H1 (cell line): Measurements from ENCODE around the gene CLEC10A. TPM values are rescaled to one million over a fixed set of nuclear protein-coding genes. Genes with fewer than 3 reads are reported as not detected.

Experiments used
- CTCF ChIA-PET: fragments of 300-600 bp; sonication (Branson Sonifier 250); formaldehyde crosslinking; loops from one replicate; lab custom pipeline; 2021; ENCODE audit not compliant: partially characterized antibody; lab: Charles Lee
- POLR2A ChIA-PET: fragments of 300-600 bp; sonication (Branson Sonifier 250); formaldehyde crosslinking; loops from one replicate; lab custom pipeline; 2021; ENCODE audit warnings: inconsistent platforms; ENCODE audit not compliant: partially characterized antibody; lab: Charles Lee
- DNase-seq, 2 experiments: peaks; one replicate each; pipeline versions ENCODE4 v3.0.0 to v3.0.0-alpha.2; 2010 to 2022; ENCODE audit warnings: low spot score in 2 of 2, low read depth in 1 of 2, mixed read lengths in 1 of 2
- FAIRE-seq: peaks from 2 replicates; lab custom pipeline; 2011; peaks lifted over from hg19 to GRCh38; lab: Jason Lieb, UNC
- H2AFZ ChIP-seq: 2 replicates; pipeline ENCODE4 v1.8.1; 2012; ENCODE audit warnings: low read length, inconsistent platforms
- H2AK5ac ChIP-seq: 2 replicates; pipeline ENCODE4 v1.6.1; 2013; ENCODE audit warnings: low read depth, low read length
- H2BK120ac ChIP-seq: replicated peaks from 2 replicates; pipeline ENCODE3; 2013; ENCODE audit warnings: low read depth, low read length, inconsistent platforms
- H2BK12ac ChIP-seq: 2 replicates; pipeline ENCODE4 v1.6.1; 2013; ENCODE audit warnings: low read depth, low read length
- H2BK15ac ChIP-seq: 2 replicates; pipeline ENCODE4 v1.6.1; 2013; ENCODE audit warnings: low read length
- H2BK20ac ChIP-seq: 2 replicates; pipeline ENCODE4 v1.6.1; 2013; ENCODE audit warnings: low read length
- H2BK5ac ChIP-seq: 2 replicates; pipeline ENCODE4 v1.6.1; 2013; ENCODE audit warnings: low read depth, low read length
- H3K14ac ChIP-seq: 2 replicates; pipeline ENCODE4 v1.6.1; 2013; ENCODE audit warnings: inconsistent platforms; ENCODE audit not compliant: insufficient read length
- H3K18ac ChIP-seq: 2 replicates; pipeline ENCODE4 v1.6.1; 2013; ENCODE audit warnings: low read length; ENCODE audit errors: extremely low read depth
- H3K23ac ChIP-seq: 2 replicates; pipeline ENCODE4 v1.6.1; 2013; ENCODE audit warnings: inconsistent platforms; ENCODE audit not compliant: insufficient read length
- H3K23me2 ChIP-seq: 2 replicates; pipeline ENCODE4 v1.6.1; 2013; ENCODE audit warnings: low read depth, low read length
- H3K27ac ChIP-seq: 2 replicates; pipeline ENCODE4 v1.6.1; 2011; ENCODE audit warnings: low read depth, low read length, inconsistent platforms
- H3K27me3 ChIP-seq, 4 experiments: replicated peaks in 1 of 4; 1 replicate in 1 of 4; 2 replicates in 3 of 4; pipeline versions ENCODE4 v1.6.1 to v1.8.1; 2011 to 2013; ENCODE audit warnings: low read length in 3 of 4, mild to moderate bottlenecking in 3 of 4, inconsistent platforms in 2 of 4, mixed read lengths in 2 of 4, moderate library complexity in 1 of 4; ENCODE audit not compliant: control insufficient read depth in 3 of 4, insufficient read depth in 3 of 4; ENCODE audit errors: extremely low read depth in 1 of 4
- H3K36me3 ChIP-seq, 4 experiments: 2 replicates each; pipeline versions ENCODE4 v1.6.1 to v1.8.1; 2011 to 2013; ENCODE audit warnings: mild to moderate bottlenecking in 4 of 4, low read length in 3 of 4, moderate library complexity in 2 of 4, control low read depth in 1 of 4, inconsistent platforms in 1 of 4; ENCODE audit not compliant: insufficient read depth in 4 of 4, control insufficient read depth in 2 of 4
- H3K4ac ChIP-seq: replicated peaks from 2 replicates; pipeline ENCODE3; 2013; ENCODE audit warnings: low read length, low read depth, mixed read lengths, inconsistent platforms; ENCODE audit not compliant: insufficient read length
- H3K4me1 ChIP-seq, 4 experiments: replicated peaks in 1 of 4; 1 replicate in 1 of 4; 2 replicates in 3 of 4; pipeline versions ENCODE4 v1.6.1 to v1.8.1; 2011 to 2013; ENCODE audit warnings: low read length in 3 of 4, inconsistent platforms in 2 of 4, mixed read lengths in 1 of 4; ENCODE audit not compliant: insufficient read depth in 4 of 4, control insufficient read depth in 3 of 4
- H3K4me2 ChIP-seq, 2 experiments: 2 replicates each; pipeline versions ENCODE4 v1.6.1 to v1.8.1; 2011 to 2013; ENCODE audit warnings: low read depth in 2 of 2, low read length in 2 of 2, control low read depth in 1 of 2, inconsistent platforms in 1 of 2, mild to moderate bottlenecking in 1 of 2; ENCODE audit not compliant: insufficient read depth in 1 of 2
- H3K4me3 ChIP-seq, 4 experiments: fragments of 200-600, 300-600 bp in 1 of 4; sonication (generic), shearing (Covaris generic), sonication (Bioruptor Twin) in 1 of 4; 2 replicates each; pipeline versions ENCODE4 v1.5.1 to v1.8.1; 2011 to 2016; ENCODE audit warnings: low read length in 4 of 4, low read depth in 3 of 4, control low read depth in 2 of 4, inconsistent platforms in 2 of 4, mild to moderate bottlenecking in 2 of 4, mixed read lengths in 1 of 4, moderate library complexity in 1 of 4; ENCODE audit not compliant: insufficient read depth in 2 of 4; ENCODE audit errors: extremely low read depth in 1 of 4
- H3K56ac ChIP-seq: replicated peaks from 2 replicates; pipeline ENCODE3; 2013; ENCODE audit warnings: low read depth, mild to moderate bottlenecking, mixed read lengths, low read length, inconsistent platforms; ENCODE audit not compliant: insufficient read length
- H3K79me1 ChIP-seq: 2 replicates; pipeline ENCODE4 v1.6.1; 2013; ENCODE audit warnings: low read depth, low read length, control low read depth
- H3K79me2 ChIP-seq, 2 experiments: 2 replicates each; pipeline versions ENCODE4 v1.6.1 to v1.8.1; 2012 to 2013; ENCODE audit warnings: low read length in 2 of 2, mild to moderate bottlenecking in 2 of 2, inconsistent platforms in 1 of 2; ENCODE audit not compliant: insufficient read depth in 2 of 2, control insufficient read depth in 1 of 2
- H3K9ac ChIP-seq, 4 experiments: replicated peaks in 1 of 4; 1 replicate in 1 of 4; 2 replicates in 3 of 4; pipeline versions ENCODE4 v1.6.1 to v1.8.1; 2011 to 2013; ENCODE audit warnings: low read depth in 3 of 4, low read length in 3 of 4, control low read depth in 2 of 4, mild to moderate bottlenecking in 2 of 4, moderate library complexity in 2 of 4, inconsistent platforms in 1 of 4; ENCODE audit errors: extremely low read depth in 1 of 4
- H3K9me3 ChIP-seq, 2 experiments: 2 replicates each; pipeline versions ENCODE4 v1.6.1 to v1.8.1; 2012 to 2013; ENCODE audit warnings: mild to moderate bottlenecking in 2 of 2, moderate library complexity in 2 of 2, control low read depth in 1 of 2, inconsistent platforms in 1 of 2, low read depth in 1 of 2, low read length in 1 of 2, mixed read lengths in 1 of 2; ENCODE audit not compliant: insufficient read depth in 2 of 2
- H4K20me1 ChIP-seq, 2 experiments: replicated peaks in 1 of 2; 2 replicates each; pipeline versions ENCODE3 to v1.8.1; 2011 to 2013; ENCODE audit warnings: inconsistent platforms in 2 of 2, low read length in 2 of 2, mild to moderate bottlenecking in 1 of 2; ENCODE audit not compliant: insufficient read depth in 2 of 2, control insufficient read depth in 1 of 2
- H4K5ac ChIP-seq: 2 replicates; pipeline ENCODE4 v1.6.1; 2013; ENCODE audit warnings: low read length, low read depth, mixed read lengths, inconsistent platforms; ENCODE audit not compliant: insufficient read length
- H4K8ac ChIP-seq: 2 replicates; pipeline ENCODE4 v1.8.0; 2013; ENCODE audit warnings: mild to moderate bottlenecking, moderate library complexity, low read length, inconsistent platforms; ENCODE audit not compliant: insufficient read depth; ENCODE audit errors: extremely low read depth
- H4K91ac ChIP-seq: replicated peaks from 2 replicates; pipeline ENCODE3; 2013; ENCODE audit warnings: low read length, mixed read lengths, inconsistent platforms; ENCODE audit not compliant: insufficient read length
- BRCA1 ChIP-seq: IDR thresholded peaks from 2 replicates; pipeline ENCODE4 v1.6.1; 2012; ENCODE audit warnings: low read depth, low read length, improper control_type of control experiment
- CBX5 ChIP-seq: fragments of 300-800, 300-1000 bp; sonication (generic); IDR thresholded peaks from 2 replicates; pipeline ENCODE4 v1.7.1; 2016; ENCODE audit warnings: antibody characterized with exemption, low read length, low read depth
- CREB1 ChIP-seq: IDR thresholded peaks from 2 replicates; pipeline ENCODE4 v1.6.1; 2012; ENCODE audit warnings: inconsistent platforms
- EZH2 ChIP-seq: fragments of 200-600 bp; sonication (generic); IDR thresholded peaks from 2 replicates; pipeline ENCODE4 v1.7.1; 2012; ENCODE audit warnings: low read depth, mild to moderate bottlenecking, moderate library complexity, low read length, inconsistent platforms; ENCODE audit not compliant: severe bottlenecking
- FOSL1 ChIP-seq: IDR thresholded peaks from 2 replicates; pipeline ENCODE4 v1.6.1; 2011; ENCODE audit warnings: mild to moderate bottlenecking, low read depth, low read length, moderate library complexity; ENCODE audit not compliant: insufficient read depth
- HDAC6 ChIP-seq: IDR thresholded peaks from one replicate; pipeline ENCODE4 v1.7.1; 2012; ENCODE audit warnings: low read depth, mild to moderate bottlenecking, inconsistent platforms, low read length, moderate library complexity
- MAFK ChIP-seq: IDR thresholded peaks from 2 replicates; pipeline ENCODE4 v1.6.1; 2012; ENCODE audit warnings: low read depth, mild to moderate bottlenecking, improper control_type of control experiment, low read length
- PHF8 ChIP-seq: fragments of 200-600 bp; sonication (generic); conservative IDR thresholded peaks from 2 replicates; pipeline ENCODE4 v1.7.1; 2012; ENCODE audit warnings: low read depth, mild to moderate bottlenecking, inconsistent platforms, low read length, moderate library complexity
- POLR2A ChIP-seq, 2 experiments: IDR thresholded peaks; 1 replicate in 1 of 2; 2 replicates in 1 of 2; pipeline ENCODE4 v1.6.1; 2011; ENCODE audit warnings: low read depth in 2 of 2, low read length in 2 of 2, mild to moderate bottlenecking in 2 of 2; ENCODE audit errors: control extremely low read depth in 1 of 2
- RAD21 ChIP-seq, 2 experiments: IDR thresholded peaks in 1 of 2; conservative IDR thresholded peaks in 1 of 2; 2 replicates each; pipeline ENCODE4 v1.6.1; 2011; ENCODE audit warnings: low read depth in 2 of 2, low read length in 2 of 2, improper control_type of control experiment in 1 of 2, inconsistent platforms in 1 of 2, mild to moderate bottlenecking in 1 of 2, moderate library complexity in 1 of 2
- RNF2 ChIP-seq: fragments of 200-900, 300-1000 bp; sonication (generic); IDR thresholded peaks from 2 replicates; pipeline ENCODE4 v1.7.1; 2016; ENCODE audit warnings: borderline replicate concordance, low read depth, mild to moderate bottlenecking, antibody characterized with exemption, low read length; ENCODE audit not compliant: poor library complexity, severe bottlenecking; ENCODE audit errors: missing control alignments
- SRF ChIP-seq: IDR thresholded peaks from 2 replicates; pipeline ENCODE4 v1.6.1; 2011; ENCODE audit warnings: mild to moderate bottlenecking, low read depth, low read length, moderate library complexity
- TCF12 ChIP-seq: IDR thresholded peaks from 2 replicates; pipeline ENCODE4 v1.6.1; 2011; ENCODE audit warnings: low read depth, mild to moderate bottlenecking, low read length
- WGBS, 2 experiments: shearing (Covaris generic) in 1 of 2; methylation state at CpG; one replicate each; pipeline versions ENCODE4 v1.1.6 to v1.1.7; 2013 to 2015; ENCODE audit warnings: low lambda C conversion rate in 2 of 2, mixed read lengths in 2 of 2, inconsistent platforms in 1 of 2, low coverage in 1 of 2, missing lambda C conversion rate in 1 of 2; ENCODE audit not compliant: insufficient replicate concordance in 2 of 2, insufficient coverage in 1 of 2, insufficient read length in 1 of 2; ENCODE audit errors: extremely low coverage in 1 of 2, missing lambda C conversion rate in 1 of 2; 5-methylcytosine and 5-hydroxymethylcytosine counted together
- polyA plus RNA-seq, 7 experiments: library from polyadenylated mRNA; depleted of rRNA in 3 of 7; stranded (reverse) in 5 of 7; unstranded in 2 of 7; fragments of >200 nt in 5 of 7; fragments of 200-250 nt in 2 of 7; gene quantifications; 1 replicate in 5 of 7; 2 replicates in 1 of 7; 4 replicates in 1 of 7; pipeline versions ENCODE4 v1.2.1 to v1.2.3, GENCODE V29; 2011 to 2013; ENCODE audit warnings: missing spikeins in 2 of 7, mixed read lengths in 2 of 7
- total RNA-seq: library from RNA; stranded (reverse); fragmentation: NEBNext Ultra II Directional; extraction: Animal tissue kit (Norgen Biotek cat#: 25700); gene quantifications from 2 replicates; pipeline ENCODE4 v1.2.1, GENCODE V29; 2021
- TF ChIP-seq, protein P1 (sequence below): IDR thresholded peaks from 2 replicates; pipeline ENCODE4 v1.6.1; 2012; ENCODE audit warnings: inconsistent platforms

The CLEC10A gene
- total and polyA plus RNA-seq, 2 of the 8 experiments (the other 6 are each of a cell fraction or from before 2014, with no cell fraction given), result not detected

DNA sequence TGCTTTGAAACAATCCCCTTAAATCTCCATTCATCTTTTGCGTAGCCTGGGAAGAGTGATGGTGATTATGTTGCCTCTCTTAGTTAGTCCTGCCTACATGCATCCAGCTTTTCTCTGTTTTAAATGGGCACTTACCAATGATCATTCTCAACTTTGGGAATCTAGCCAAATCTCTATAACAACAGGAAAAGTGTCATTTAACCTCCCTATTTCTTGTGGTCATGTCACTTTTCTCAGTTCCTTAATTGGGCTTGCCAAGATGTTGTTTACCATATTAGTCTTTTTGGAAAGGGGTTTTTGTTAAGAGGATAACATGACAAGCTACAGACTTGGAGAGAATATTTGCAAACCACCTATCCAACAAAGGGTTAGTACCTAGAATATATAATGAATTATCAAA is 15.6 kb upstream of the CLEC10A start:
- Histone ChIP-seq H3K4ac (no peak overlapping the region), H4K91ac (no peak overlapping the region), H2AK5ac (no peak overlapping the region), H3K4me1 (no peaks in the 10 kb centered on the region), H3K56ac (no peak overlapping the region), H4K20me1 (no peaks in the 10 kb centered on the region), H3K9ac (no peak overlapping the region), H3K27me3 (no peaks in the 10 kb centered on the region), H3K23ac (no peak overlapping the region), H3K4me2 (no peak overlapping the region), H3K23me2 (no peaks in the 10 kb centered on the region), H3K14ac (no peak overlapping the region), H2AFZ (no peak overlapping the region), H3K4me3 (no peak overlapping the region), H3K79me2 (no peaks in the 10 kb centered on the region), H2BK20ac (no peak overlapping the region), H4K5ac (no peak overlapping the region), H2BK5ac (no peak overlapping the region), H3K18ac (no peak overlapping the region), H2BK15ac (no peak overlapping the region), H2BK120ac (no peak overlapping the region), H3K9me3 (no peaks in the 10 kb centered on the region), H3K27ac (no peak overlapping the region), H2BK12ac (no peak overlapping the region), H4K8ac (no peak overlapping the region), H3K79me1 (no peaks in the 10 kb centered on the region), H3K36me3 (no peaks in the 10 kb centered on the region)
- FAIRE-seq, result no peak
- WGBS, 2 experiments, result 100% methylated on average over 1 of the region's 1 CpG; no CpG with 5 or more reads in 1 of the 2 experiments
- ChIA-PET CTCF (interaction anchor here (0.7 to 2.5 kb wide), 4 partner anchors 13 to 553 kb away, joined by 3 to 6 read pairs (median 3); no protein-coding TSS in a partner anchor), POLR2A (no interaction called here)
- no peak for DNase-seq
- no peak for TF ChIP-seq CBX5
- no peak for TF ChIP-seq RNF2
- no peak for TF ChIP-seq TCF12
- no peak for TF ChIP-seq SRF
- TF ChIP-seq, protein P1, sequence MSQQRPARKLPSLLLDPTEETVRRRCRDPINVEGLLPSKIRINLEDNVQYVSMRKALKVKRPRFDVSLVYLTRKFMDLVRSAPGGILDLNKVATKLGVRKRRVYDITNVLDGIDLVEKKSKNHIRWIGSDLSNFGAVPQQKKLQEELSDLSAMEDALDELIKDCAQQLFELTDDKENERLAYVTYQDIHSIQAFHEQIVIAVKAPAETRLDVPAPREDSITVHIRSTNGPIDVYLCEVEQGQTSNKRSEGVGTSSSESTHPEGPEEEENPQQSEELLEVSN, result no peak
- no peak for TF ChIP-seq RAD21 (IDR thresholded peaks at IDR 0.05 in 1 of 2, conservative IDR thresholded peaks at IDR 0.05 in 1 of 2; ENCODE audit: low read depth in 2 of 2, low read length in 2 of 2)
- no peak for TF ChIP-seq EZH2
- no peak for TF ChIP-seq MAFK
- TF ChIP-seq BRCA1, result no peak
- TF ChIP-seq POLR2A (IDR thresholded peaks at IDR 0.05; ENCODE audit: control extremely low read depth in 1 of 2, low read depth in 2 of 2, low read length in 2 of 2), result no peak
- TF ChIP-seq CREB1, result no peak
- no peak for TF ChIP-seq PHF8
- TF ChIP-seq FOSL1, result no peak
- no peak for TF ChIP-seq HDAC6
